Activated T-cell treated with anti-CD3 and anti-CD28 coated beads, Interleukin-2, amount 50 U/mL, for 24 hours (primary cell): ENCODE results near the gene NCCRP1.
"Not testable (repeated sequence)": the region's sequence is repeated elsewhere in the genome, so short reads cannot be mapped to it uniquely, and the experiment has no call there.

Source experiments
- DNase-seq: peaks from one replicate; pipeline ENCODE4 v3.0.0-alpha.2; 2020
- H3K27ac Mint-ChIP-seq: 2 replicates; pipeline ENCODE4 v1.8.0; 2020; ENCODE audit warnings: mild to moderate bottlenecking, mixed read lengths
- H3K27me3 Mint-ChIP-seq: 2 replicates; pipeline ENCODE4 v1.8.0; 2020; ENCODE audit warnings: mixed read lengths
- H3K36me3 Mint-ChIP-seq: 2 replicates; pipeline ENCODE4 v1.8.0; 2020; ENCODE audit warnings: low read depth, mixed read lengths
- H3K4me1 Mint-ChIP-seq: 2 replicates; pipeline ENCODE4 v1.8.0; 2020; ENCODE audit warnings: low read depth, mixed read lengths
- H3K4me3 Mint-ChIP-seq: 2 replicates; pipeline ENCODE4 v1.8.0; 2020; ENCODE audit warnings: mild to moderate bottlenecking, moderate library complexity, mixed read lengths
- H3K9me3 Mint-ChIP-seq: 2 replicates; pipeline ENCODE4 v1.8.0; 2020; ENCODE audit warnings: mixed read lengths

The NCCRP1 gene

GRCh38 chr19:39230096-39230764 lies 33.5 kb downstream of the NCCRP1 start:
- Mint-ChIP-seq H3K9me3 (no peaks in the 10 kb centered on the region), H3K27me3 (no peaks in the 10 kb centered on the region), H3K36me3 (no peaks in the 10 kb centered on the region), H3K4me3 (no peak overlapping the region), H3K4me1 (no peaks in the 10 kb centered on the region), H3K27ac (no peak overlapping the region)
- DNase-seq: no peak

- no peak for DNase-seq
- H3K27me3 Mint-ChIP-seq: no peaks in the 10 kb centered on the region
- H3K9me3 Mint-ChIP-seq: no peaks in the 10 kb centered on the region
- no peak overlapping the region for H3K4me3 Mint-ChIP-seq
- no peaks in the 10 kb centered on the region for H3K36me3 Mint-ChIP-seq
- no peak overlapping the region for H3K27ac Mint-ChIP-seq
- H3K4me1 Mint-ChIP-seq: peaks cover 18% of the 10 kb centered on the region
Observed at GRCh38 chr19:39232708-39233107, 35.9 kb downstream of the NCCRP1 start.

DNA sequence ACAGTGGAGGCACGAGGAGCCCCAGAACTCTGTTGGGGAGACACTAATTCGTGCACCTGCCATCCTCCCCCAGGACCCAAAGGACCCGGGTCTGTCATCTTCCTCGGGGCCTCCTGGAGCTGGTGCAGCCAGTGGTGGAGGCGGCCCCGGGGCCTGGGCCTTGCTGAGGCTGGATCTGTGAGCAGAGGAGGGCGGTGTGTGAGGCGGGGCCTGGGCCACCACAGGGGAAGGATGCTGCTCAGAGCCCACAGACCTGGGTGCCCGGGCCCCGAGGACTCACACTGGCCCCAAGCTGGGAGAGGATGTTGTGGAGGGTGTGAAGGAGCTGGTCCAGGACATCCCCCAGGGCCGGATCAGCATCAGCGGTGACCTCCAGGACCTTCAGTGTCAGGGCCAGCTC lies 39.8 kb downstream of the NCCRP1 start:
- Mint-ChIP-seq H3K4me3 (peak overlapping the region; percentile 4), H3K4me1 (peaks cover 26% of the 10 kb centered on the region), H3K27ac (peak overlapping the region; percentile 37), H3K36me3 (no peaks in the 10 kb centered on the region), H3K9me3 (no peaks in the 10 kb centered on the region), H3K27me3 (no peaks in the 10 kb centered on the region)
- DNase-seq: peak; percentile 51

DNA sequence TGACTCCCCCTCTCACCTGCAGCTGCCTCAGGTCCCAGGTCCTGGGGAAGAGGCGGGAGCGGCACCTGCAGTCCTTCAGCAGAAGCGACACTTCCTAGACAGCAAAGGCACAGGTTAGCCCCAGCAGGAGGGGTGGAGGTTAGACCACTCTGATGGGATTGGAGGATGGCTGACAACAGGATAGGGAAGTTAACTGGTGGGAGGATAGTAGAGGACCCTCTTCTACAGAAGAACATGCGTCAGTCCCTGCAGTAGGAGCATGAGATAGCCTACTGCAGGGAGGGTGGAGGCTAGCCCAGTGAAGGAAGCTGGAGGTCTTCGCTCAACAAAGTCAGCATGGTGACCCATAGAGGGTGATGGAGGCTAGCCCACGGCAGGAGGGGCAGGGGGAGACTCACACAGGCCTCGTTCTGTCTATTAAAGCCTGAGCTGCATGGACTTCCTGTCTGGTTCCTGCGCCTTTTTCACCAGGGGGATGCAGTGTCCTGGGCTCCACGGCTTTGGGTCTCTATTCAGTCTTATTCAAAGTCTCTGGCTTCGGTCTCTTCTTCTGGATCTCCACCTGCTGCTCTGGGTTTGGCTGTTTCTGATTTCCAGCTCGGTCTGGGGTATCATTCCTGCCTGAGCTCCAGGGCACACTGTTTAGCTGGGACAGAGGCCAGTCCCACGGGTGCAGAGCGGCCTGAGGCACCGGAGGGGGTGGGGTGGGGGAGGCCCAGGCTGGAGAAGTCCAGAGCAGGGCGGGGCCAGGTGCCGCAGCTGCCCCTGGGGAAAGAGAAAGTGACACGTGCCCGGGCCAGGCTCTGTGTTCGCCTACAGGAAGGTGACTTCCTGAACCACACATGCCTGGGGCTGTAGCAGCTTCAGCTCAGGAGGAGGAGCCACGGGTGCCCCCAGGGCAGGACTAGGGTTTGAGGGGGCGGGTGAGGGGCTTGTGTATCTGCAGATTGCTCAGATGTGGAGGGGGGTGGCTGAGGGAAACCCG lies 40.7 kb downstream of the NCCRP1 start:
- Mint-ChIP-seq H3K4me1 (peaks cover 26% of the 10 kb centered on the region), H3K36me3 (no peaks in the 10 kb centered on the region), H3K27ac (peak overlapping the region; percentile 90), H3K4me3 (peak overlapping the region; percentile 69), H3K9me3 (no peaks in the 10 kb centered on the region), H3K27me3 (no peaks in the 10 kb centered on the region)
- DNase-seq: peak; percentile 72

GRCh38 chr19:39238209-39238608 lies 41.4 kb downstream of the NCCRP1 start:
- no peaks in the 10 kb centered on the region for H3K9me3 Mint-ChIP-seq
- no peak for DNase-seq
- no peaks in the 10 kb centered on the region for H3K27me3 Mint-ChIP-seq
- H3K4me1 Mint-ChIP-seq: peaks cover 26% of the 10 kb centered on the region
- H3K36me3 Mint-ChIP-seq: no peaks in the 10 kb centered on the region
- H3K4me3 Mint-ChIP-seq: peak overlapping the region; percentile 69
- H3K27ac Mint-ChIP-seq: peak overlapping the region; percentile 90

- Mint-ChIP-seq H3K36me3 (no peaks in the 10 kb centered on the region), H3K4me1 (peaks cover 26% of the 10 kb centered on the region), H3K27me3 (no peaks in the 10 kb centered on the region), H3K27ac (peak overlapping the region; percentile 90), H3K9me3 (no peaks in the 10 kb centered on the region), H3K4me3 (no peak overlapping the region)
- no peak for DNase-seq
Observed at GRCh38 chr19:39238944-39239343, 42.2 kb downstream of the NCCRP1 start.

DNA sequence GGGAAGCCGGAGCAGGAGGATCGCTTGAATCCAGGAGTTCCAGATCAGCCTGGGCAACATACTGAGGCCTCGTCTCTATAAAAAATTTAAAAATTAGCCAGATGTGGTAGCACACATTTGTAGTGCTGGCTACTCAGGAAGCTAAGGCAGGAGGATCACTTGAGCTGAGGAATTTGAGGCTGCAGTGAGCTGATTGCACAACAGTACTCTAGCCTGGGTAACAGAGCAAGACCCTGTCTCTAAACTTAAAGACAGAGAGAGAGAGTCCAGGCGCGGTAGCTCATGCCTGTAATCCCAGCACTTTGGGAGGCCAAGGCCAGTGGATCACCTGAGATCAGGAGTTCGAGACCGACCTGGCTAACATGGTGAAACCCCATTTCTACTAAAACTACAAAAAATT lies 43.7 kb downstream of the NCCRP1 start:
- H3K27ac Mint-ChIP-seq: no peak overlapping the region
- no peak overlapping the region for H3K4me3 Mint-ChIP-seq
- H3K9me3 Mint-ChIP-seq: no peaks in the 10 kb centered on the region
- H3K36me3 Mint-ChIP-seq: no peaks in the 10 kb centered on the region
- peaks cover 26% of the 10 kb centered on the region for H3K4me1 Mint-ChIP-seq
- no peaks in the 10 kb centered on the region for H3K27me3 Mint-ChIP-seq
- DNase-seq: no peak

DNA sequence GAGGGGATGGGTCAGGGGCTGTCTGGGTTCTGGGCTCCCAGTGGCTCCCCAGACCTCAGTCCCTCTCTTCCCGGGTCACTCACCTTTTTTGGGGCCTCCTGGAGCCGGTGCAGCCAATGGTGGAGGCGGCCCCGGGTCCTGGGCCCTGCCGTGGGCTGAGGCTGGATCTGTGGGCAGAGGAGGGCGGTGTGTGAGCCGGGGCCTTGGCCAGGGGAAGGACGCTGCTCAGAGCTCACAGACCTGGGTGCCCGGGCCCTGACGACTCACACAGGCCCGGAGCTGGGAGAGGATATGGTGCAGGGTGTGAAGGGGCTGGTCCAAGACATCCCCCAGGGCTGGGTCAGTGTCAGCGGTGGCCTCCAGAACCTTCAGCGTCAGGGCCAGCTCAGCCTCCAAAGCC lies 47.0 kb downstream of the NCCRP1 start:
- not testable (repeated sequence) for H3K36me3 Mint-ChIP-seq, H3K27ac Mint-ChIP-seq, H3K9me3 Mint-ChIP-seq, DNase-seq, H3K4me3 Mint-ChIP-seq, H3K4me1 Mint-ChIP-seq
- peaks cover 13% of the 10 kb centered on the region for H3K27me3 Mint-ChIP-seq

DNA sequence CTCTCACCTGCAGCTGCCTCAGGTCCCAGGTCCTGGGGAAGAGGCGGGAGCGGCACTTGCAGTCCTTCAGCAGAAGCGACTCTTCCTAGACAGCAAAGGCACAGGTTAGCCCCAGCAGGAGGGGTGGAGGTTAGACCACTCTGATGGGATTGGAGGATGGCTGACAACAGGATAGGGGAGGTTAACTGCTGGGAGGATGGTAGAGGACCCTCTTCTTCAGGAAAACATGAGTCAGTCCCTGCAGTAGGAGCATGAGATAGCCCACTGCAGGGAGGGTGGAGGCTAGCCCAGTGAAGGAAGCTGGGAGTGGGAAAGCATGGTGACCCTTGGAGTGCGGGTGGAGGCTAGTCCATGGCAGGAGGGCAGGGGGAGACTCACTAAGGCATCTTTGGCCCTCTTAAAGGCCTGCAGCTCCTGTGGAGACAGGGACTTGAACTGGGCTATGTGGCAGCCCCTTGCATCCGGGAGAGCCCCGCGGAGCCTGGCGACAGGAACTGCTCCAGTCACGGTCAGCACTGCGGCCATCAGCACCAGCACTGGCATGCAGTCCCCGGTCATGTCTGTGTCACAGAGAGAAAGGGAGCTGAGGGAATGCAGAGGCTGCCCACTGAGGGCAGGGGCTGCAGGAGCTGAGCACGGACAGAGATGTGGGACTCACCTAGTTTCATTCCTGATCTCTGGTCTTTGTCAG lies 47.8 kb downstream of the NCCRP1 start, which contains the start of gene IFNL3:
Gene IFNL3 (minus strand): TSS at position 597 of the 691 bp plus-strand sequence. CDS start 39 bp downstream, at position 558.
- H3K4me3 Mint-ChIP-seq, H3K27ac Mint-ChIP-seq, H3K4me1 Mint-ChIP-seq, H3K36me3 Mint-ChIP-seq, DNase-seq, H3K9me3 Mint-ChIP-seq: not testable (repeated sequence)
- H3K27me3 Mint-ChIP-seq: peaks cover 19% of the 10 kb centered on the region

GRCh38 chr19:39245166-39245565 lies 48.4 kb downstream of the NCCRP1 start:
- H3K36me3 Mint-ChIP-seq, H3K9me3 Mint-ChIP-seq, H3K4me1 Mint-ChIP-seq, H3K4me3 Mint-ChIP-seq, H3K27ac Mint-ChIP-seq, DNase-seq: not testable (repeated sequence)
- H3K27me3 Mint-ChIP-seq: peaks cover 21% of the 10 kb centered on the region

DNA sequence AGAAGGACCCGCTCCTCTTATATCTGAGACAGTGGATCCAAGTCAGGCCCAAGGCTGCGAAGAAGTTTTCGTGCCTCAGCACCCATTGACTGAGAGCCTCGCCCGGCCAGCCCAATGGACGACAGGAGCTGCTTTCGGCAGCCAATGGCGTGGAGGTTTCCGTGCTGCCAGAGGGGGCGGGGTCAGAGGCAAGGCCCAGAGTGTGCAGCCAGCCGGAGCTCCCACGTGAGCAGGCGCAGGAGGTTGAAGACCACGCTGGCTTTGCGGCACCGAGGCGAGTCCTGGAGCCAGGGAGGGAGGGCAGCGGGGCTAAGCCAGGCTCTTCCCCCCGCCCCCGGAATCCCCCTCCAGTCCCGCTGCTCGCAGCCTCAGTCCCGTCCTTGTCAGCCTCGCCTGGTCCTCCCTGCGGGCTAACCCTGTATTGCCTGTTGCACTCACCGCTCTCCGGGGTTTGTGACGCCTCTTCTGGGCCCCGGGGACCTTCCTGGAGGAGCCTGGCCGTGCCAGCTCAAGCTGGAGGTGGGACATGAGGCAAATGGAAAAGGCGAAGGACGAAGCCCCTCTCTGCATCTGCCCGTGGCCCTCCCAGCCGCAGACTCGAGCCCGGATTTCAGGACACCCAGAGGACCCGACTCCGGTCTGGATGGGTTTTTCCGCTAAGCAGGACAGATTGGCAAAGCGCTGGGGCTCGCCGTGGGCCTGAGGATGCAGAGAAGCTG lies 50.3 kb downstream of the NCCRP1 start:
- H3K4me1 Mint-ChIP-seq: peaks cover 4% of the 10 kb centered on the region
- H3K4me3 Mint-ChIP-seq: no peak overlapping the region
- H3K9me3 Mint-ChIP-seq: no peaks in the 10 kb centered on the region
- DNase-seq: peak; percentile 59
- H3K27ac Mint-ChIP-seq: no peak overlapping the region
- peaks cover 21% of the 10 kb centered on the region for H3K27me3 Mint-ChIP-seq
- no peaks in the 10 kb centered on the region for H3K36me3 Mint-ChIP-seq

DNA sequence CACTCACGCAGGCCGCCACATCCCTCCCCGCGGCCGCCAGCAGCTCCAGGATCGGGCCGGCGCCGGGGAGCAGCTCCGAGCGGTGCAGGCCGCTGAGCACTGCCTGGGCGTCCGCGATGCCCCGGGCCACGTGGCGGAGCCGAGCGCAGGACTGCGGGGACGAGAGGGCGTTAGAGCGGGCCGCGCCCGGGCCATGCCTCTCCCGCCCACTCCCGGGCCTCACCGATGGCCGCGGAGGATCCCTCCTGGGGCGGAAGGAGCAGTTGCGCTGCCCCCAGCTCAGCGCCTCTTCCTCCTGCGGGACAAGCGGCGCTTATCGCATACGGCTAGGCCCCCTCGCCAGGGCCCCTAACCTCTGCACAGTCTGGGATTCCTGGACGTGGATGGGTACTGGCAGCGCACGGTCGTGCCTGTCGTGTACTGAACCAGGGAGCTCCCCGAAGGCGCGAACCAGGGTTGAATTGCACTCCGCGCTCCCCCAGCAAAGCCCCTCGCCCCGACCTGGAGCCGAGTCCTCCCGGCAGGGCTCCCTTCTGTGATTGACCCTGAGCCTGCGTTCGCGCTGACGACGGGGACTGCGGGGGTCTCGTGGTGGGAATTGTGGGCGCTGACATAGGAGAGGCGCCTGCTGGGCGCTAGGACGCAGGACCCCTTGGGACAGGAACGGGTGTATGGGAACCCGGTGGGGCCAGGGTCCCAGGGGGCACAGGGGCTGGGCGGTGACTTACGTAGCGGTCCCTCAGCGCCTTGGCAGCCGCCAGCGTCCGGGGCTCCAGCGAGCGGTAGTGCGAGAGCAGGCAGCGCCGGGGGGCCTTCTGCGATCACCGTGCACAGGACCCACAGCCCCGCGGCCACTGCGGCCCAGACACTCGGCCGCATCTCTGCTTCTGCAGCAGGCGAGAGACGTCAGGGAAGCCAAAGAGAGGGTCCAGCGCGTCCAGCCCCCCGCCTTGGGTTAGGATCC lies 51.2 kb downstream of the NCCRP1 start:
- H3K27ac Mint-ChIP-seq: no peak overlapping the region
- no peak overlapping the region for H3K4me3 Mint-ChIP-seq
- DNase-seq: peak; percentile 48
- H3K9me3 Mint-ChIP-seq: no peaks in the 10 kb centered on the region
- peaks cover 21% of the 10 kb centered on the region for H3K27me3 Mint-ChIP-seq
- H3K4me1 Mint-ChIP-seq: peaks cover 4% of the 10 kb centered on the region
- H3K36me3 Mint-ChIP-seq: no peaks in the 10 kb centered on the region

DNA sequence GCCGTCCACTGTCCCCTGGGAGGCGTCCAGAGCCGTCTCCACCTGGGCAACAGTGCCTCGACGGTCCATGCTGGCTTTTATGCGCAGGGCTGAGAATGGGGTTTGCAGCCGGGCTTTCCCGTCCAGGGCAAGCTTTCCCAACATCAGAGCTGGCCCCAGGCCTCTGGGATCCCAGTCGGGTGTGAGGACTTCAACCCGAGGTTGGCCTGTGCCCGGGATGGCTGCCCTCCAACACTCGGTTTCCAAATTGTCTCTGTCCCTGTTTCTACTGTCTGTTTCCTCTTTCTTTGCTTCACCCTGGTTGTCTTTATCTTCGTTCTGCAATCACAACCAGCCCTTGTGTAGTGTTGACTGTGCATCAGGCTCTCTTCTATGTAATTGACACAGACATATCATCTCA lies 52.0 kb downstream of the NCCRP1 start, which contains the start of gene IFNL4:
Gene IFNL4 (minus strand): TSS at position 51 of the 400 bp plus-strand sequence.
- no peaks in the 10 kb centered on the region for H3K9me3 Mint-ChIP-seq
- no peak within 1 kb of the TSS for H3K27ac Mint-ChIP-seq
- DNase-seq: no peak
- no peaks in the 10 kb centered on the region for H3K36me3 Mint-ChIP-seq
- H3K4me1 Mint-ChIP-seq: peaks cover 4% of the 10 kb centered on the region
- H3K27me3 Mint-ChIP-seq: peaks cover 21% of the 10 kb centered on the region
- H3K4me3 Mint-ChIP-seq: no peak within 1 kb of the TSS
